ENCODE data around the gene SYNGR3.
A peak's percentile ranks its signal among the peaks of the same experiment; 100 is the strongest.

DNA sequence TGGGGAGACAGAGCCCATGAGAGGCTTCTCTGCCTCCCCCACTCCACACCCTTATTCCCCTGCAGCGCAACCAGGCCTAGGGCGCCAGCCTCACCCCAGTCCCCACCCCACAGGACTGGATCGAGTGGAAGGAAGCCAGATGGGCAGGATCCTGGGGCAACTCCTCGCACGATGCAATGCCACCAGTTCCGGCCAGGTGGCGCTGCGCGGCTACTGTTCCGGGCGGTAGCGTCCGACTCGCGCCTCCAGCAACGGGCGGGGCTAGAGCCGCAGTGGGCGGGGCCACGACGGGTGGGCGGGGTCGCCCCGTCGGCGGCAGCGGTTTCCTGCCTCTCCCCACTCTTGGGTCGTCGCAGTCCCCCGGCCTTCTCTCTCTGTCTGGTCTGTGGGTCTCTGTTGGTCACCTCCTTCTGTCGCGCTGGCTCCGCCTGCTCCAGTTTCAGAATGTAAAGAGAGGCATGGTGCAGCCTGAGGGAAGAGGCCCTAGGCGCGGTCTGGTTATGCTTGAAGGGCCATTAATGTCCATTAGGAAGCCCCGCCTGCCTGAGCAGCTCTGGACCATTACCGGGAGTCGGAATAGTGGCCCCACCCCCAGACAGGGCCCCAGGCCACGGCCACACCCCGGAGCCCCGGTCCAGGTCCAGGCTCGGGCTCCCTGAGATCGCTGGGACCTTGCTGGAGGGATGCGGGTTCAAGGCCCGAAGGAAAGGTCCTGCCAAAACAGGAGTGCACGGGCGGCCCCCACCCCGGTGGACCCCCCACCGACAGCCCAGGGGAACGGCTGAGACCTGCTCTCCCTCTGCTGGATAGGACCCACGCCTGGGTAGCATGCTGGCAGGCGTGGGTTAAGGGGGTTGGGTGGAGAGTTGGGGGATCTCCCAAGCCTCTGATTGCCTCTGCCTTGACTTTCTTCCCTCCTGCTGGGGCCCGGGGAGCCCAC lies 33.6 kb downstream of the SYNGR3 start:
- TF ChIP-seq, protein P1, sequence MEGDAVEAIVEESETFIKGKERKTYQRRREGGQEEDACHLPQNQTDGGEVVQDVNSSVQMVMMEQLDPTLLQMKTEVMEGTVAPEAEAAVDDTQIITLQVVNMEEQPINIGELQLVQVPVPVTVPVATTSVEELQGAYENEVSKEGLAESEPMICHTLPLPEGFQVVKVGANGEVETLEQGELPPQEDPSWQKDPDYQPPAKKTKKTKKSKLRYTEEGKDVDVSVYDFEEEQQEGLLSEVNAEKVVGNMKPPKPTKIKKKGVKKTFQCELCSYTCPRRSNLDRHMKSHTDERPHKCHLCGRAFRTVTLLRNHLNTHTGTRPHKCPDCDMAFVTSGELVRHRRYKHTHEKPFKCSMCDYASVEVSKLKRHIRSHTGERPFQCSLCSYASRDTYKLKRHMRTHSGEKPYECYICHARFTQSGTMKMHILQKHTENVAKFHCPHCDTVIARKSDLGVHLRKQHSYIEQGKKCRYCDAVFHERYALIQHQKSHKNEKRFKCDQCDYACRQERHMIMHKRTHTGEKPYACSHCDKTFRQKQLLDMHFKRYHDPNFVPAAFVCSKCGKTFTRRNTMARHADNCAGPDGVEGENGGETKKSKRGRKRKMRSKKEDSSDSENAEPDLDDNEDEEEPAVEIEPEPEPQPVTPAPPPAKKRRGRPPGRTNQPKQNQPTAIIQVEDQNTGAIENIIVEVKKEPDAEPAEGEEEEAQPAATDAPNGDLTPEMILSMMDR (IDR thresholded peaks at IDR 0.05) = peak; percentile 99
- TF ChIP-seq EP300 (IDR thresholded peaks at IDR 0.05) = no peak

Data from esophagus muscularis mucosa (tissue), 3 donors.